Measurements from ENCODE around the gene RAB40AL.
A peak's percentile ranks its signal among the peaks of the same experiment; 100 is the strongest.

Gene RAB40AL

DNA sequence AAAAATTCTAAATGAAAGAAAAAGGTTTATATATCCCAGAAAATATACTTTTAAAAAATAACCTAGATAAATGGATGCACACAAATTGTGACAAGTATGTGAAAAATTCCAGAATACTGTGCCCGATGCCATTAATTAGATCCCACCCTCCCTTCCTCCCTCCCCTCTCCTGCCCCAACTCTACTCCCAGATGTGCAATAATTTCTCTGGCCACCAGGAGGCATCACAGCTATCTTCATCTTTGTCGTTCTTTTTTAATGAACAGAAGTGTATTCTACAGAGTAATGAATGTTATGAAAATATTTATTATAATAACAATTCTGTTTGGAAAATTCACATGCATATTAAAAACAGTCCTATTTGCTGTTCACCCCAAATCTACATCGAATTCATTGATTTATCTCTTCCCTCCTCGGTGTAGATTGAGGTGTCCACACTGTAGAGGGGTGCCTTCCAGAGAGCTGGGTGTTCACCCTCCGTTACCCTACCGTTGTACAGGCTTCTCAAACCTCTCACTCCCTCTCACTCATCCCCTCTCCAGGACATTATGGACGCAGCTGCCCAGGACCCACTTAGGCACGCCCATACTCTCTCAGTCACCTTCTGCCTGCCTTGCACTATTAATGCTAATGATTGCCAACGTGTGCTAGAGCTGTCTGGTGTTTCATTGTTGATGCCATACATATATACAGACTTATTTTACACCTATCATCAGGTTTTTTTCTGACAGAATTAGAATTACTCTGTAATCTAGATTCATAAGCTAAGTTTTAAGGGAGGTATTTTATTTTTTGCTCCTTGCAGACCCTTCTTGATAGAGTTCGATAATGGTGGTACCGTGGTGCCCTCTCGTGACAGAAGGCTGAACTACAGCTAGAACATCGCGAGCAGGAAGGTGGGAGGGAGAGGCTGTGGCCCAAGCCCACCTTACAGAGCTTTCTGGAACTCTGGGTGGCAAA lies 14.1 kb downstream of the RAB40AL start:
- peak overlapping the region; percentile 13; the same call in 1 of the 2 replicates for H3K4me3 ChIP-seq (ENCODE audit: control insufficient read depth, low read depth, low read length)
- no peak for DNase-seq (ENCODE audit: low read depth)
- TF ChIP-seq, protein P1, sequence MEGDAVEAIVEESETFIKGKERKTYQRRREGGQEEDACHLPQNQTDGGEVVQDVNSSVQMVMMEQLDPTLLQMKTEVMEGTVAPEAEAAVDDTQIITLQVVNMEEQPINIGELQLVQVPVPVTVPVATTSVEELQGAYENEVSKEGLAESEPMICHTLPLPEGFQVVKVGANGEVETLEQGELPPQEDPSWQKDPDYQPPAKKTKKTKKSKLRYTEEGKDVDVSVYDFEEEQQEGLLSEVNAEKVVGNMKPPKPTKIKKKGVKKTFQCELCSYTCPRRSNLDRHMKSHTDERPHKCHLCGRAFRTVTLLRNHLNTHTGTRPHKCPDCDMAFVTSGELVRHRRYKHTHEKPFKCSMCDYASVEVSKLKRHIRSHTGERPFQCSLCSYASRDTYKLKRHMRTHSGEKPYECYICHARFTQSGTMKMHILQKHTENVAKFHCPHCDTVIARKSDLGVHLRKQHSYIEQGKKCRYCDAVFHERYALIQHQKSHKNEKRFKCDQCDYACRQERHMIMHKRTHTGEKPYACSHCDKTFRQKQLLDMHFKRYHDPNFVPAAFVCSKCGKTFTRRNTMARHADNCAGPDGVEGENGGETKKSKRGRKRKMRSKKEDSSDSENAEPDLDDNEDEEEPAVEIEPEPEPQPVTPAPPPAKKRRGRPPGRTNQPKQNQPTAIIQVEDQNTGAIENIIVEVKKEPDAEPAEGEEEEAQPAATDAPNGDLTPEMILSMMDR (IDR thresholded peaks at IDR 0.05; ENCODE audit: control insufficient read depth, insufficient read depth, low read depth, low read length, missing control alignments), result peak; percentile 76

DNA sequence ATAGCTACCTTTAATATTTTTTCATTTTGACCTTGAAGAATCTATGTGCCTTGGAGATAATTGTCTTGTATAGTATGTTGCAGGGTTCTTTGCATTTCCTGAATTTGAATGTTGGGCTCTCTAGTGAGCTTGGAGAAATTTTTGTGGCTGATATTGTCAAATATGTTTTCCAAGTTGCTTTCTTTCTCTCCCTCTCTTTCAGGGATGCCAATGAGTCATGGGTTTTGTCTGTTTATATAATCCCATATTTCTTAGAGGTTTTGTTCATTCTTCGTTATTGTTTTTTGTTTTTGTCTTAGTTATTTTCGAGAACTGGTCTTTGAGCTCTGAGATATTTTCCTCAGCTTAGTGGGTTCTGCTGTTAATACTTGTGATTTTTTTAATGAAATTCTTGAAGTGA lies 20.7 kb downstream of the RAB40AL start:
- TF ChIP-seq, protein P1 (IDR thresholded peaks at IDR 0.05; ENCODE audit: control insufficient read depth, insufficient read depth, low read depth, low read length, missing control alignments), result no peak
- no peak overlapping the region for H3K4me3 ChIP-seq (ENCODE audit: control insufficient read depth, low read depth, low read length)
- no peak for DNase-seq (ENCODE audit: low read depth)

DNA sequence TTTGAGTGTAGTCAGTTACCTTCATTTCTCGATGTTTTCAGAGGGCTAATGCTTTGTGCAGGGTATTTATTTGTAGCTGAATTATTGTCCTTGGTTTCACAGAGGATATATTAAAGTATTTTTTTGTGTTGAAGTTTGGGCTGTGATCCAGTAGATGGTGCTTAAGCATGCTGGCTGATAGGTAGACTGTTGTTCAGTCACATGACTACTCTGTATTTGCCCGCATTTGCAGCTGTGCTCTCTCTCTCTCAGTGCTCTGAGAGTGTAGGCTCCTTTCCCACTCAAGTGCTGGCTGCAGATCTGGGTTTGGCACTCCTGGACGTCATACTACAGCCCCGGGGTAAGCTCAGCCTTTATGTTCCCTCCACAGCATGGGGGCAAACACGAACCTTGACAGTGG lies 21.7 kb downstream of the RAB40AL start:
- no peak overlapping the region for H3K4me3 ChIP-seq (ENCODE audit: control insufficient read depth, low read depth, low read length)
- TF ChIP-seq, protein P1 (IDR thresholded peaks at IDR 0.05; ENCODE audit: control insufficient read depth, insufficient read depth, low read depth, low read length, missing control alignments), result no peak
- DNase-seq (ENCODE audit: low read depth), result no peak

DNA sequence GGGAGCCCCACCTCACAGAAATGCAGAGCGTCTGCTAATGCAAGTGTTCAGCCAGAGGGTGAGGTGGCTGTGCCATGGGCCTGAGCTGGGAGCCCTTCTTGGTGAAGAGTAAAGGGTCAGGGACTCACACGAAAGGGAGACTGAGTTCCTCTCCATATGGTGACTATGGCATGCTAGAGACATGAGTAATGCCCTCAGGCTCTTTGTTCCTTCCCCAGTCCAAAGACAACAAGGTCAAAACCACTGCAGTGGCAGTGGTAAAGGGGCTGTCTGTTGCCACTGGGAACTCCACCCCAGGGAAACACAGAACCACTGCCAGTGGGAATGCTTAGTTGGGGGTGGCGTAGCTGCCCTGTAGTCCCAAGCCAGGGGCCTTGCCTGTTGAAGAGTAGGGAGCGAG lies 22.4 kb downstream of the RAB40AL start:
- TF ChIP-seq, protein P1 (IDR thresholded peaks at IDR 0.05; ENCODE audit: control insufficient read depth, insufficient read depth, low read depth, low read length, missing control alignments), result no peak
- DNase-seq (ENCODE audit: low read depth), result no peak

DNA sequence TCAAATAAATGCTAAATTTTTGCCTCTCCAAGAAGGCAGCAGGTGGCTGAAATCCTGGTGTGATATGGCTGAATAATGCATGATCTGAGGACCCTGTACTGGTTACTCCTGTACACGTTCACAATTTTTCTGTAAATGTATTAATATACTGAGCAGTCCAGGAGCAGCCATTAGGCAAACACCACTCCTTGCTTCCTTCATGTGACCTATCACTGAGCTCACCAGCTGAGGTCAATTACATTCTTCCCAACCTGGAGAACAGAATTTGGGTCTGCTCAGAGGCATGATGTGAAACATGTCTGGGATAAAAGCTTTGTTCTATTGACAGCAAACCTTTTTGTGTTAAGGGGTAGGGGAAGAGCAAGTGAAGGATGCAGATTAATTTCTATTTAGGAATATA lies 26.9 kb downstream of the RAB40AL start:
- TF ChIP-seq, protein P1 (IDR thresholded peaks at IDR 0.05; ENCODE audit: control insufficient read depth, insufficient read depth, low read depth, low read length, missing control alignments), result no peak
- no peak overlapping the region for H3K4me3 ChIP-seq (ENCODE audit: control insufficient read depth, low read depth, low read length)
- no peak for DNase-seq (ENCODE audit: low read depth)

More for the DNA sequence above, 22.4 kb downstream of the RAB40AL start:
- no peak overlapping the region for H3K4me3 ChIP-seq (ENCODE audit: control insufficient read depth, low read depth, low read length)

DNA sequence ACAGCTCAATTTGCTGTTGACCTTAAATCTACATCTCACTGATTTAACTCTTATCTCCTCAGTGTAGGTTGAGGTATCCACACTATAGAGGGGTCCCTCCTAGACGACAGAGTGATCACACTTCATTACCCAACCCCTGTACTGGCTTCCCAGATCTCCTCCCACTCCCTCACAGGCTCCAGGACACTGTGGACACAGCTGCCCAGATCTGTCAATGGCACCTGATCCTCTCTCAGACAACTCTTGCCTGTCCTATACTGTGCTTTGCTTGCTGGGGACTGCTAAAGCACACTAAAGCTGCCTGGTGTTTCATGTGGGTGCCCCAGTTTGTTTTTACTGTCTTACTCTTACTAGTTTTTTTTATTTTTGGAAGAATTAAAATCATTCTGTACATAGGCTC lies 27.9 kb downstream of the RAB40AL start:
- no peak overlapping the region for H3K4me3 ChIP-seq (ENCODE audit: control insufficient read depth, low read depth, low read length)
- DNase-seq (ENCODE audit: low read depth), result no peak

More for the DNA sequence above, 27.9 kb downstream of the RAB40AL start:
- TF ChIP-seq, protein P1 (IDR thresholded peaks at IDR 0.05; ENCODE audit: control insufficient read depth, insufficient read depth, low read depth, low read length, missing control alignments), result no peak

Data from AG09309 (cell line).